CD4-positive, alpha-beta T cell (primary cell): Measurements from ENCODE around the gene PIBF1. TPM values are rescaled to one million over a fixed set of nuclear protein-coding genes. Genes with fewer than 3 reads are reported as not detected.

Source experiments
- ATAC-seq: fragments of 200-7000 bp; cut with Tn5 transposase; one replicate; pipeline ENCODE4 v1.10.0; 2022; ENCODE audit warnings: mild to moderate bottlenecking; ENCODE audit not compliant: poor library complexity
- CTCF ChIA-PET: fragments of 350-600 bp; sonication (Branson Sonifier 250); formaldehyde crosslinking; loops from one replicate; lab custom pipeline; 2021; ENCODE audit warnings: antibody characterized with exemption, inconsistent platforms; lab: Charles Lee
- POLR2A ChIA-PET: fragments of 350-600 bp; sonication (Branson Sonifier 250); formaldehyde crosslinking; loops from one replicate; lab custom pipeline; 2021; ENCODE audit warnings: antibody characterized with exemption, inconsistent platforms; lab: Charles Lee
- DNase-seq, 14 experiments: peaks; one replicate each; pipeline ENCODE4 v3.0.0-alpha.2; 2013 to 2020; ENCODE audit warnings: mixed read lengths in 2 of 14
- H3K27ac ChIP-seq, 2 donors: one replicate each; pipeline versions ENCODE4 v1.5.1 to v1.7.0; 2013; ENCODE audit warnings: low read length in 2 of 2, low read depth in 1 of 2, mild to moderate bottlenecking in 1 of 2
- H3K27me3 ChIP-seq, 2 experiments: 1 replicate in 1 of 2; 2 replicates in 1 of 2; pipeline versions ENCODE4 v1.6.1 to v1.7.0; 2013; ENCODE audit warnings: low read length in 2 of 2, control low read depth in 1 of 2, mild to moderate bottlenecking in 1 of 2, moderate library complexity in 1 of 2; ENCODE audit not compliant: insufficient read depth in 2 of 2, control insufficient read depth in 1 of 2
- H3K36me3 ChIP-seq: one replicate; pipeline ENCODE4 v1.6.1; 2013; ENCODE audit warnings: low read length, control low read depth; ENCODE audit not compliant: insufficient read depth
- H3K4me1 ChIP-seq: one replicate; pipeline ENCODE4 v1.6.1; 2013; ENCODE audit warnings: low read length, control low read depth; ENCODE audit not compliant: insufficient read depth
- H3K4me3 ChIP-seq: one replicate; pipeline ENCODE4 v1.5.1; 2013; ENCODE audit warnings: mild to moderate bottlenecking, low read length, moderate library complexity
- H3K9me3 ChIP-seq, 2 experiments: 1 replicate in 1 of 2; 2 replicates in 1 of 2; pipeline versions ENCODE4 v1.6.1 to v1.7.0; 2013; ENCODE audit warnings: low read length in 2 of 2, mild to moderate bottlenecking in 2 of 2, control low read depth in 1 of 2, moderate library complexity in 1 of 2; ENCODE audit not compliant: control insufficient read depth in 1 of 2, insufficient read depth in 1 of 2
- H3K27ac Mint-ChIP-seq: one replicate; pipeline ENCODE4 v1.8.0; 2020; ENCODE audit warnings: mixed read lengths
- H3K27me3 Mint-ChIP-seq: one replicate; pipeline ENCODE4 v1.8.0; 2021; ENCODE audit warnings: mixed read lengths
- H3K36me3 Mint-ChIP-seq: one replicate; pipeline ENCODE4 v1.8.0; 2021; ENCODE audit warnings: low read depth, mixed read lengths
- H3K4me1 Mint-ChIP-seq: one replicate; pipeline ENCODE4 v1.8.0; 2021; ENCODE audit warnings: low read depth, mixed read lengths
- H3K4me3 Mint-ChIP-seq: one replicate; pipeline ENCODE4 v1.8.0; 2020; ENCODE audit warnings: mild to moderate bottlenecking, mixed read lengths
- H3K9me3 Mint-ChIP-seq: one replicate; pipeline ENCODE4 v1.8.0; 2020; ENCODE audit warnings: mixed read lengths
- CTCF ChIP-seq: fragments of 200-600 bp; IDR thresholded peaks from one replicate; pipeline ENCODE4 v1.8.0; 2022; ENCODE audit warnings: antibody characterized with exemption, mild to moderate bottlenecking
- intact Hi-C, 2 experiments: fragments of 100-400 bp; cut with DNase I in 1 of 2; cut with micrococcal nuclease in 1 of 2; formaldehyde crosslinking; loops; one replicate each; pipeline versions ENCODE4 v1.15.1 to v1.9.0; 2023 to 2025; cut with DNase I, micrococcal nuclease
- total RNA-seq, 174 experiments: library from RNA in 2 of 174; stranded (reverse) in 2 of 174; gene quantifications; one replicate each; pipeline ENCODE4 v1.2.3 and lab custom pipeline; 2021 to 2026

The PIBF1 gene
- total RNA-seq, 2 experiments from 2014 or later, result 22.6 to 22.7 TPM

DNA sequence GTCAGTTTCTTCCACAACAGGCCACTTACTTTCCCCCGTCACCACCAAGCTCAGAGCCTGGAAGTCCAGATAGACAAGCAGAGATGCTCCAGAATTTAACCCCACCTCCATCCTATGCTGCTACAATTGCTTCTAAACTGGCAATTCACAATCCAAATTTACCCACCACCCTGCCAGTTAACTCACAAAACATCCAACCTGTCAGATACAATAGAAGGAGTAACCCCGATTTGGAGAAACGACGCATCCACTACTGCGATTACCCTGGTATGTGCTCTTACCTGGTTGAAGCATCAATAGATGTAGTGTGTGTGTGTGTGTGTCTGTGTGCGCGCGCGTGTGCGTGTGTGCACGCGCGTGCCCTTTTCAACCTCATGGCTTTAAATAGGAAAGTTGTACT lies 280.5 kb downstream of the PIBF1 start:
- intact Hi-C loops, result no loop called here
- Histone ChIP-seq H3K4me3 (no peak overlapping the region), H3K27ac (no peak overlapping the region), H3K9me3 (no peaks in the 10 kb centered on the region), H3K36me3 (no peaks in the 10 kb centered on the region), H3K27me3 (peaks cover 0 to 4% of the 10 kb centered on the region in 2 experiments), H3K4me1 (peaks cover 17% of the 10 kb centered on the region)
- POLR2A ChIA-PET, result no interaction called here
- no peak for ATAC-seq
- peaks cover 22% of the 10 kb centered on the region for H3K4me1 Mint-ChIP-seq
- peak overlapping the region; percentile 17 for H3K4me3 Mint-ChIP-seq
- no peak for TF ChIP-seq CTCF
- H3K9me3 Mint-ChIP-seq, result no peaks in the 10 kb centered on the region
- H3K36me3 Mint-ChIP-seq, result peaks cover 8% of the 10 kb centered on the region
- H3K27ac Mint-ChIP-seq, result no peak overlapping the region
- DNase-seq, result peak in 1 of 14 experiments; percentile 9
- CTCF ChIA-PET, result no interaction called here
- H3K27me3 Mint-ChIP-seq, result peaks cover 13% of the 10 kb centered on the region

DNA sequence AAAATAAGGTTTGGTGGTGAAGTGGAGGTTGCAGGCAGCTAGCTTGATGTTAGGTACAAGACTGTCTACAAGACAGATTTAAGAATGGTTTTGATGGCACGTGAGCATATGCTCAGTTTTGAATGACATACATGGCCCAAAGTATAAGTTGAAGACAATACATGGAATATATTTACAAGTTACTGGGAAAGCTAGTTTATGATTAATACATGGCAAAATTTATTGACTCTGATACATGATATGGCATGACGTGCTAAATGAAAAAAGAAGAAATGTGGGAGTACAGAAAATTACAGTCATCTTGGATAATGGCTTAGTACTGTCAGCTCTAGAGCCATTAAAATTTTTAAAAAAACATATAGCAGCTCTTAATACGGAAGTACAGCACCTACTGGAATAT lies 281.2 kb downstream of the PIBF1 start:
- H3K4me1 Mint-ChIP-seq, result peaks cover 17% of the 10 kb centered on the region

GRCh38 chr13:73065036-73065435 lies 283.1 kb downstream of the PIBF1 start:
- Mint-ChIP-seq H3K4me1 (peaks cover 8% of the 10 kb centered on the region), H3K4me3 (no peak overlapping the region), H3K27me3 (no peaks in the 10 kb centered on the region), H3K36me3 (no peaks in the 10 kb centered on the region), H3K27ac (no peak overlapping the region), H3K9me3 (no peaks in the 10 kb centered on the region)
- intact Hi-C loops, result no loop called here
- ATAC-seq (no peak), DNase-seq (no peak)
- Histone ChIP-seq H3K4me1 (peaks cover 5% of the 10 kb centered on the region), H3K27ac (no peak overlapping the region), H3K27me3 (no peaks in the 10 kb centered on the region), H3K9me3 (no peaks in the 10 kb centered on the region), H3K36me3 (no peaks in the 10 kb centered on the region), H3K4me3 (no peak overlapping the region)
- TF ChIP-seq CTCF, result no peak
- CTCF ChIA-PET, result no interaction called here
- POLR2A ChIA-PET, result no interaction called here

More for the DNA sequence above, 281.2 kb downstream of the PIBF1 start:
- H3K36me3 ChIP-seq, result no peaks in the 10 kb centered on the region
- no peak for DNase-seq
- peaks cover 7% of the 10 kb centered on the region for H3K27me3 Mint-ChIP-seq
- ChIA-PET CTCF (no interaction called here), POLR2A (no interaction called here)
- H3K9me3 Mint-ChIP-seq, result no peaks in the 10 kb centered on the region
- H3K9me3 ChIP-seq, result no peaks in the 10 kb centered on the region
- H3K27ac ChIP-seq, result no peak overlapping the region
- no peak for ATAC-seq
- intact Hi-C loops, result no loop called here
- peaks cover 14% of the 10 kb centered on the region for H3K4me1 ChIP-seq
- no peak overlapping the region for H3K4me3 ChIP-seq
- peaks cover 8% of the 10 kb centered on the region for H3K36me3 Mint-ChIP-seq
- TF ChIP-seq CTCF, result no peak
- H3K27ac Mint-ChIP-seq, result no peak overlapping the region
- H3K4me3 Mint-ChIP-seq, result no peak overlapping the region
- H3K27me3 ChIP-seq, result no peaks in the 10 kb centered on the region
